Vagina (tissue), 2 donors: Measurements from ENCODE around the gene CEP85. TPM values are rescaled to one million over a fixed set of nuclear protein-coding genes. Genes with fewer than 3 reads are reported as not detected.

Experiments
- DNase-seq, 2 donors: peaks; one replicate each; pipeline ENCODE4 v3.0.0-alpha.2; 2017; ENCODE audit errors: extremely low spot score in 2 of 2
- H3K27ac ChIP-seq: fragments of 200-600 bp; sonication (generic); one replicate; pipeline ENCODE4 v1.5.1; 2019
- H3K27me3 ChIP-seq: fragments of 200-600 bp; sonication (generic); one replicate; pipeline ENCODE4 v1.5.1; 2019
- H3K36me3 ChIP-seq, 2 donors: fragments of 200-600 bp; sonication (generic); one replicate each; pipeline ENCODE4 v1.5.1; 2017 to 2019
- H3K4me1 ChIP-seq: fragments of 200-600 bp; sonication (generic); one replicate; pipeline ENCODE4 v1.5.1; 2019
- H3K4me3 ChIP-seq, 2 donors: fragments of 200-600 bp; sonication (generic); 1 replicate in 1 of 2; 2 replicates in 1 of 2; pipeline ENCODE4 v1.5.1; 2016 to 2019
- H3K9me3 ChIP-seq: fragments of 200-600 bp; sonication (generic); one replicate; pipeline ENCODE4 v1.5.1; 2019
- CTCF ChIP-seq, 3 experiments: fragments of 450-650 bp in 2 of 3; fragments of 200-600 bp in 1 of 3; sonication (generic) in 1 of 3; IDR thresholded peaks; one replicate each; pipeline ENCODE4 v1.5.1; 2017 to 2019; ENCODE audit warnings: antibody characterized with exemption in 3 of 3, mild to moderate bottlenecking in 2 of 3, moderate library complexity in 2 of 3
- POLR2A ChIP-seq, 2 donors: fragments of 450-650 bp; IDR thresholded peaks; one replicate each; pipeline ENCODE4 v1.6.1; 2017; ENCODE audit warnings: antibody characterized with exemption in 2 of 2, mild to moderate bottlenecking in 2 of 2, moderate library complexity in 2 of 2
- POLR2AphosphoS5 ChIP-seq, 2 donors: sonication (generic); formaldehyde crosslinking; IDR thresholded peaks; one replicate each; pipeline ENCODE4 v1.9.0; 2017; ENCODE audit warnings: antibody characterized with exemption in 2 of 2, mild to moderate bottlenecking in 2 of 2, low read depth in 1 of 2; ENCODE audit not compliant: insufficient read depth in 1 of 2
- intact Hi-C: fragments of 100-400 bp; cut with DNase I; formaldehyde crosslinking; loops from one replicate; pipeline ENCODE4 v1.15.1; 2023
- total RNA-seq: library from RNA; depleted of rRNA; stranded (reverse); fragments of >200 nt; gene quantifications from one replicate; pipeline ENCODE4 v1.2.3, GENCODE V29; 2016

Gene CEP85, protein sequence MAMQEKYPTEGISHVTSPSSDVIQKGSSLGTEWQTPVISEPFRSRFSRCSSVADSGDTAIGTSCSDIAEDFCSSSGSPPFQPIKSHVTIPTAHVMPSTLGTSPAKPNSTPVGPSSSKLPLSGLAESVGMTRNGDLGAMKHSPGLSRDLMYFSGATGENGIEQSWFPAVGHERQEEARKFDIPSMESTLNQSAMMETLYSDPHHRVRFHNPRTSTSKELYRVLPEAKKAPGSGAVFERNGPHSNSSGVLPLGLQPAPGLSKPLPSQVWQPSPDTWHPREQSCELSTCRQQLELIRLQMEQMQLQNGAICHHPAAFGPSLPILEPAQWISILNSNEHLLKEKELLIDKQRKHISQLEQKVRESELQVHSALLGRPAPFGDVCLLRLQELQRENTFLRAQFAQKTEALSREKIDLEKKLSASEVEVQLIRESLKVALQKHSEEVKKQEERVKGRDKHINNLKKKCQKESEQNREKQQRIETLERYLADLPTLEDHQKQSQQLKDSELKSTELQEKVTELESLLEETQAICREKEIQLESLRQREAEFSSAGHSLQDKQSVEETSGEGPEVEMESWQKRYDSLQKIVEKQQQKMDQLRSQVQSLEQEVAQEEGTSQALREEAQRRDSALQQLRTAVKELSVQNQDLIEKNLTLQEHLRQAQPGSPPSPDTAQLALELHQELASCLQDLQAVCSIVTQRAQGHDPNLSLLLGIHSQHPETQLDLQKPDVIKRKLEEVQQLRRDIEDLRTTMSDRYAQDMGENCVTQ
- total RNA-seq = 9.1 TPM

DNA sequence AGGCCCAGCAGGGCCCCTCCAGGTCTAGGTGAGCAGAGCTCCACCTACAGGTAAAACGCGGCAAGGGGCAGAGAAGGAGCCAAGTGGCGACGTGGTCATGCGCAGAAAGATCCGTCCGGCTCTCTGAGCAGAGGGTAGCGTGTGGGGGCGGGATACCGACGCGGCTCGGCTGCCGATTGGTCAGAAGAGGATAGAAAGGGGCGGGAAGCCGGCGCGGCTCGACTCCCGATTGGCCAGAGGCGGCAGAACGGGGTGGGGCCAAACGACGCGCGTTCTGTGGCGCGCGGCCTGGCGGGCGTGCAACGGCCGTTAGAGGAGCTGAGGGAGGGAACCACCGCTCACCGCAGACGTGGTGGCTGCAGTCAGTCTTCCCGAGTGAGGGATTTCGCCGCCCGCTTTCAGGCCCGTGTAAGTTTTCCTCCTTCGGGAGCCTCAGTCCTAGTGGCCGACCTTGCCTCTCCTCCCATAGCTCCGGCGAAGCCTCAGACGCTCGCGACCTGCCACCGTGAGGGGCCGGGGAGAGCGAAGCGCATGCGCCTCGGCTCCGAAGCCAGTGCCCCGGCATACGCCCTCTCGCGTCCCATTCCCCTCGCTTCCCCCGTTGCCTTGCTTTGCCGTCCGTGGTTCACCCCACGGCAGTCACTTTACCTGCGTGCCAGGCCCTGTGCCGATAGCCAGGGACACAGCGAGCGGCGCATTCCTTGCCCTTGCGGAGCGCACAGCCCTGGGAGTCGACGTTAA, at the start of gene CEP85:
Gene CEP85 (plus strand): TSS at position 298 of the 741 bp plus-strand sequence. CDS start 5,584 bp downstream, outside the sequence.
- H3K36me3 ChIP-seq = no peaks in the 10 kb centered on the region
- peak within 1 kb of the TSS; percentile 65 to 85 for H3K4me3 ChIP-seq
- H3K4me1 ChIP-seq = peaks cover 6% of the 10 kb centered on the region
- intact Hi-C loops = no loop called here
- TF ChIP-seq POLR2AphosphoS5 (IDR thresholded peaks at IDR 0.05; ENCODE audit: insufficient read depth in 1 of 2, low read depth in 1 of 2) = peak; percentile 86 to 89
- peak; percentile 20 to 59 (median 49) for TF ChIP-seq CTCF (IDR thresholded peaks at IDR 0.05)
- TF ChIP-seq POLR2A (IDR thresholded peaks at IDR 0.05) = peak; percentile 25 to 58
- no peaks in the 10 kb centered on the region for H3K9me3 ChIP-seq
- H3K27me3 ChIP-seq = no peaks in the 10 kb centered on the region
- H3K27ac ChIP-seq = peak within 1 kb of the TSS; percentile 84
- peak in 1 of 2 donors; percentile 97 for DNase-seq

DNA sequence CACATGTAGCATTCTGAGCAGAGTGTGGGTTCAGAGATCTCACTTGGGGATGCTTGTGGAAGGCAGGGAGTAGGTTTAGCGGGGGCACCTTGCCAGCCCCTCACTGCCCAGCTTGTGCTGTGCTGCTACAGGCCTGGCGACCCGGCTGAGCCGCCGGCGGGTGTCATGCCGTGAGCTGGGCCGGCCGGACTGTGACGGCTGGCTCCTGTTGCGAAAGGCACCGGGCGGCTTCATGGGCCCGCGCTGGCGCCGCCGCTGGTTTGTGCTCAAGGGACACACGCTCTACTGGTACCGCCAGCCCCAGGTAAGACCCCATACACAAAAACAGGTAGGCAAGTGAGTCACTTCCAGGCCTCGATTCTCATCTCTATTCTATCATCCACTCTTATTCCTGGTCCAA, 49.1 kb upstream of the CEP85 start:
- H3K4me3 ChIP-seq = no peak overlapping the region
- H3K9me3 ChIP-seq = no peaks in the 10 kb centered on the region
- H3K27me3 ChIP-seq = no peaks in the 10 kb centered on the region
- DNase-seq = no peak
- peaks cover 6% of the 10 kb centered on the region for H3K4me1 ChIP-seq
- no peak overlapping the region for H3K27ac ChIP-seq
- no peaks in the 10 kb centered on the region for H3K36me3 ChIP-seq
- intact Hi-C loops = no loop called here
- no peak for TF ChIP-seq POLR2A (IDR thresholded peaks at IDR 0.05)

- no peak overlapping the region for H3K4me3 ChIP-seq
- no peak for TF ChIP-seq CTCF (IDR thresholded peaks at IDR 0.05)
- no peak for TF ChIP-seq POLR2A (IDR thresholded peaks at IDR 0.05)
- no peak for TF ChIP-seq POLR2AphosphoS5 (IDR thresholded peaks at IDR 0.05; ENCODE audit: insufficient read depth in 1 of 2, low read depth in 1 of 2)
- H3K27ac ChIP-seq = no peak overlapping the region
- H3K27me3 ChIP-seq = no peaks in the 10 kb centered on the region
- H3K36me3 ChIP-seq = no peaks in the 10 kb centered on the region
- H3K4me1 ChIP-seq = no peaks in the 10 kb centered on the region
- intact Hi-C loops = no loop called here
- DNase-seq = no peak
- no peaks in the 10 kb centered on the region for H3K9me3 ChIP-seq
Measured at GRCh38 chr1:26187882-26188281, 46.1 kb upstream of the CEP85 start.

GRCh38 chr1:26188477-26188876, 45.5 kb upstream of the CEP85 start:
- intact Hi-C loops = no loop called here
- no peak for DNase-seq
- Histone ChIP-seq H3K36me3 (no peaks in the 10 kb centered on the region), H3K27ac (no peak overlapping the region), H3K9me3 (no peaks in the 10 kb centered on the region), H3K4me3 (no peak overlapping the region), H3K4me1 (no peaks in the 10 kb centered on the region), H3K27me3 (no peaks in the 10 kb centered on the region)
- no peak for TF ChIP-seq POLR2A (IDR thresholded peaks at IDR 0.05)
- no peak for TF ChIP-seq POLR2AphosphoS5 (IDR thresholded peaks at IDR 0.05; ENCODE audit: insufficient read depth in 1 of 2, low read depth in 1 of 2)
- no peak for TF ChIP-seq CTCF (IDR thresholded peaks at IDR 0.05)

- H3K4me1 ChIP-seq = no peaks in the 10 kb centered on the region
- no peak overlapping the region for H3K4me3 ChIP-seq
- H3K27ac ChIP-seq = no peak overlapping the region
- intact Hi-C loops = no loop called here
- H3K36me3 ChIP-seq = no peaks in the 10 kb centered on the region
- no peaks in the 10 kb centered on the region for H3K9me3 ChIP-seq
- TF ChIP-seq POLR2AphosphoS5 (IDR thresholded peaks at IDR 0.05; ENCODE audit: insufficient read depth in 1 of 2, low read depth in 1 of 2) (no peak), CTCF (IDR thresholded peaks at IDR 0.05) (no peak), POLR2A (IDR thresholded peaks at IDR 0.05) (no peak)
- no peak for DNase-seq
- H3K27me3 ChIP-seq = no peaks in the 10 kb centered on the region
Measured at GRCh38 chr1:26189331-26189730, 44.7 kb upstream of the CEP85 start.
